Ovary (tissue), 3 donors: Measurements from ENCODE around the gene ADAMTS12.

ENCODE experiments used
- POLR2A ChIP-seq: fragments of 450-650 bp; IDR thresholded peaks from one replicate; pipeline ENCODE4 v1.6.1; 2017; ENCODE audit warnings: antibody characterized with exemption, mild to moderate bottlenecking, moderate library complexity
- TF ChIP-seq, protein P1 (sequence below), 3 donors: fragments of 450-650 bp in 2 of 3; fragments of 200-600 bp in 1 of 3; IDR thresholded peaks; one replicate each; pipeline versions ENCODE4 v1.5.1 to v1.8.0; 2016 to 2022; ENCODE audit warnings: antibody characterized with exemption in 3 of 3, mild to moderate bottlenecking in 1 of 3
- donor health status: DM: no; HTN: no; CAD: no.

DNA sequence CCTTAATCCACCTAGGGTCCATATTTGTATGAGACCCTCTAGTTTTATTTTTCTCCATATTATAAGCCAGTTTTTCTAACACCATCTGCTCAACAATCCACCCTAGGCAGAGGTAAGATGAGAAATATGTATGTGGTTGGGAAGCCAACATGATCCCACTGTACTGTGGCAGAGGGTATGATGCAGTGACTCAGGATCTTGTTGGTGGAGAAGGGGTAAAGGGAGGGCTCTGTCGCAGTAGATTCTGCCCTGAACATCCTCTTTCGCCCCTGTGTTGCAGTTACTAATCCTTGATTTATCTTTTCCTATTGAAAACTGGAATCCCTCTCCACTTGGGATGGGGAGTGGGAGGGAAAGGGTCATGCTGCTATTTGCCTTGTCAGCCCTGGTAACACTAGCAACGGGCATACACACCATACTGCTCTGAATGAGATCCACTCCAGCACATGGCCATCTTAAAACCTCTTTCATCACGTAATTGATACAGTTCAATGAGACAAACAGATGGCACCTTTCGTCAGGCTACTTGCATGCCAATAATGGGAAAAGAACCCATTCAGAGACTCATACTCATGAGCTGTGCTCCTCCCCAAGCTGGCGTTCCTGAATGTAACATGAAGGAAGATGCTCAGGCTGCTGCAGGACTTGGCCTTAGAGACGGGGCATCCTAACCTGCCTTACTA is 63.0 kb downstream of the ADAMTS12 start:
- TF ChIP-seq POLR2A, result no peak
- TF ChIP-seq, protein P1, sequence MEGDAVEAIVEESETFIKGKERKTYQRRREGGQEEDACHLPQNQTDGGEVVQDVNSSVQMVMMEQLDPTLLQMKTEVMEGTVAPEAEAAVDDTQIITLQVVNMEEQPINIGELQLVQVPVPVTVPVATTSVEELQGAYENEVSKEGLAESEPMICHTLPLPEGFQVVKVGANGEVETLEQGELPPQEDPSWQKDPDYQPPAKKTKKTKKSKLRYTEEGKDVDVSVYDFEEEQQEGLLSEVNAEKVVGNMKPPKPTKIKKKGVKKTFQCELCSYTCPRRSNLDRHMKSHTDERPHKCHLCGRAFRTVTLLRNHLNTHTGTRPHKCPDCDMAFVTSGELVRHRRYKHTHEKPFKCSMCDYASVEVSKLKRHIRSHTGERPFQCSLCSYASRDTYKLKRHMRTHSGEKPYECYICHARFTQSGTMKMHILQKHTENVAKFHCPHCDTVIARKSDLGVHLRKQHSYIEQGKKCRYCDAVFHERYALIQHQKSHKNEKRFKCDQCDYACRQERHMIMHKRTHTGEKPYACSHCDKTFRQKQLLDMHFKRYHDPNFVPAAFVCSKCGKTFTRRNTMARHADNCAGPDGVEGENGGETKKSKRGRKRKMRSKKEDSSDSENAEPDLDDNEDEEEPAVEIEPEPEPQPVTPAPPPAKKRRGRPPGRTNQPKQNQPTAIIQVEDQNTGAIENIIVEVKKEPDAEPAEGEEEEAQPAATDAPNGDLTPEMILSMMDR (IDR thresholded peaks at IDR 0.05), result no peak
